HPDE6-E6E7 (cell line): ENCODE results near the gene SLC28A1.
A peak's percentile ranks its signal among the peaks of the same experiment; 100 is the strongest.

Experiments used
- DNase-seq: peaks from one replicate; pipeline ENCODE4 v3.0.0; 2011; ENCODE audit warnings: missing footprints; ENCODE audit errors: extremely low spot score

Gene SLC28A1

DNA sequence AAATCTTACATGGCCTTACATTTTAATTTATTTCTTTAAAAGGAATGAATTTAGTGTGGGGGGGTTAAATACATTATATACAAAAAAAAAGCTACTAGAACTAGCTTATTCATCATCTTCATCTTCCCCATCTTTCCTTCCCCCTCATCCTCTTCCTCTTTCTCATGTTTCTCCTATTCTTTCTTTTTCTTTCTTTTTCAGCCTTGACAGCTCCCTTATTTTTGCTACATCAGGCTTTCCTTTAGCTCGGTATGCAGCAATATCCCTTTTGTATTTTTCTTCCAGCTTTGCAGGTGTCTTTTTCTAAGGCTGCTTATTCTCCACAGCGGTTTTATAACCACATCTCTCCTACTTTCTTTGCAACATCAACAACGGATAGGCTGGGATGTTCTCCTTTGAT, 55.9 kb downstream of the SLC28A1 start:
- DNase-seq: no peak

DNA sequence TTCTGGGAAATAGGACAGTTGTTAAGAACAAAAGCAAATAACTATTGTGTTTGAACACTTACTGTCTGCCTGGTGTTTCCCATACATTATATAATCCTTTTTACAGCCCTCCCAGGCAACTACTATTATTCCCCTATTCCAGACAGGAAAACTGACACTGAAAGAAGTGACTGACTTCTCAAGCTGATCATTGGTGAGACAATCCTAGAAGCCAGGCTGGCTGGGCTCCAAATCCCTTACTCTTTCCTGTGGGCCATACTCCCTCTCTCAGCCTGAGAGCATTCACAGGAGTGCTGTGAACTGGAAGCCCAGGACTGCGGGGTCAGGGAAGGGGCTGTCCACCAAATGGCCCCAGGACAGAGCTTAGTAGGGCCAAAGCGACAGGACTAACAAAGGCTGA, 58.0 kb downstream of the SLC28A1 start:
- DNase-seq: no peak

DNA sequence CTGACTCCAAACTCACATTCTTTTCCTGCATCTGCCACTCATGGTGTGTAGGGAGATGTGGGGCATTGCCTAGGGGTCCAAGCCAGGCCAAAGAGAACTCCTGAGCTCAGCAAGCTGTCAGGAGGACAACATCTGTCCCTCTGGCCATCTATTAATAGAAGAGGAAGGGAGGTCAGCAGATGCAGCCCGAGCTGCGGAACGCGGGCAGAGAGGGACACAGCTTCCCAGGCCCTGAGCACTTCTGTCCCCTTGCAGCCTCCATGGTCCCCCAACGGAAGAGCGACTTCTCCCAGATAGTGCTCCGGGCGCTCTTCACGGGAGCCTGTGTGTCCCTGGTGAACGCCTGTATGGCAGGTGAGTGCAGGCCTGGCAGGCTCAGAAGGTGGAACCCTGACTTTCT, 59.8 kb downstream of the SLC28A1 start:
- DNase-seq: no peak

DNA sequence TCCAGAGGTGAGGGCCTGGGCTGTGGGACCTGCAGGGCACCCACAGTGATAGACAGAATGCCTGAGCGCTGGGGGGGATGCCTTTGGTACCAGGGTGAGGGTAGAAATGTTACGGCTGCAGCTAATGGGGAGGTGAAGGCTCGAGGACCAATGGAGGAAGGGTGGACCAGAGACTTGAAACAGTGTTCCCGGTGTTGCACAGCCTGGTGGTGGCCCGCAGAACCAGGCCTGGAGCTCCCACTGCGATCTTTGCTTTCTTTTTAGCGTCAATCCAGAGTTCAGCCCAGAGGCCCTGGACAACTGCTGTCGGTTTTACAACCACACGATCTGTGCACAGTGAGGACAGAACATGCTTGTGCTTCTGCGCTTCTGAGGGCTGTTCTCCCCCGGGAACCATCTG, 60.4 kb downstream of the SLC28A1 start:
- no peak for DNase-seq

DNA sequence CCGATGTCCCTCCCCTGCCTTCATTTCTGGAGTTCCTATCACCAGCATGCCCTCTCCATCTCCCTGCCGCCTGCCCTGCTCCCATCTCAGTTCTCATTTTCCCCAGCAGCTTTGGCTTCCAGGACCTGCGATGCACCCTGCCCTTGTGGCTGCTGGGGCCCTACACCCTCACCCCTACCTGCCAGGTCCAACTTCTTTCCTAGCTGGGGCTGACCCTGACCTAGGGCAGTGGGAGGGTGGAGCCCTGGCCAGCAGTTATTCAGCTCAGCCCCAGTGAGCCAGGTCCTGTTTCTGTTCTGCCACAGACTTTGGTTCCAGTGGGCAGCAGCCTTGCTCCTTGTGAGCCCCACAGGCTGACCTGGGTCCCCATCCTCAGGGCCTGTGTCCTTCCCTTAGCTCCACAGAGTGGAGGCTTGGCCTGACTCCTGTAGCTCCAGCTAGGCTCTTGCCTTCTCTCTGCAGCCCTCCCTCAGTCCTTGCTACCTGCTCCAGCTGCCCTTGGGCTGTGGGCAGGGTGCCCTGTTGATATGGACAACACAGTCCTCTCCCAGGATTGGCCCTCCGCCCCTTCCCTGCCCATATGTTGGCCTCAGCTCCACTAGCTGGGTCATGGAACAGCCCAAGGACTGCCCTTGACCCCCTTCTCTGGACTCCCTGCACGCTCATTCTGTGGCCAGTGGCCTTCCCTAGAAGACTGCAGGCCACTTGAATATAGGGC, 62.5 kb downstream of the SLC28A1 start:
- DNase-seq: no peak

DNA sequence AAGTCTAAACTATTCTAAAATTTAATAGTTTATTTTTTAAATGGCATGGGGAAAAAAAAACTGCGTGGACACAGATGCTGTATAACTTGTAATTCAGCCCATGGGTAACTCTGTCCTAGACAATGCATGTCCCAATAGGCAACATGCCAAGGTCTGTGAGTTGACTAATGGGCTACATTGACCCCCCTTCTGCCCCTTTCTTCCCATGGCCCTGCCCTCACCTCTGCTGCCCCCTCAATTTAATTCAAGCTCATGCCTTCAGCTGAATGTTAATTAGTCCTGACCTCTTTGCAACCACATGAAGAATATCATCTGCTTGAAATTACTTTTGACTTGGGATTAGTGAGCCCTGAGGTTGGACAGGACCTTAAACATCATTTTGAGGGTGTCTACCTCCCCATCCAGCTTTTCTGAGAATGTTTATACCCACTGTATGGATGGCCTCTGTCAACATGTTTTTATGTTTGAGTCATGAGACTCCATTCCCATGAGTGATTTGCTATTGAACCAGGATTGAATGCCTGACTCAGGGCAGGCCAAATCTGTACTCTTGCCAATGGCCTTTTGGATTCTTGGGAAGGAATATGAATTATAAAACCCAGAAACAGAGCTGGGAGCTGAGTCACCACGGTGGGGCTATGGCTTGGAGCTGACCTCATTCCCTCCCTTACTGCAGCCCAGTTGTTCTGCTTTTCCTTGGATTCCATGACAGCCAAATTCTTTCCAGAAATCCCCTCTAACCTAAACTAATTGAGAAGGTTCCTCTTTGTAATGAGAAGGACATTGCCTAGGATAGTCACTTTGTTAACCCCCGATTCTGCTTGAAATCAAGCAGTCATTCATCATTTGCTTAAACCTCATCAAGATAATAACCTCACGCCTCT, 63.7 kb downstream of the SLC28A1 start:
- no peak for DNase-seq

DNA sequence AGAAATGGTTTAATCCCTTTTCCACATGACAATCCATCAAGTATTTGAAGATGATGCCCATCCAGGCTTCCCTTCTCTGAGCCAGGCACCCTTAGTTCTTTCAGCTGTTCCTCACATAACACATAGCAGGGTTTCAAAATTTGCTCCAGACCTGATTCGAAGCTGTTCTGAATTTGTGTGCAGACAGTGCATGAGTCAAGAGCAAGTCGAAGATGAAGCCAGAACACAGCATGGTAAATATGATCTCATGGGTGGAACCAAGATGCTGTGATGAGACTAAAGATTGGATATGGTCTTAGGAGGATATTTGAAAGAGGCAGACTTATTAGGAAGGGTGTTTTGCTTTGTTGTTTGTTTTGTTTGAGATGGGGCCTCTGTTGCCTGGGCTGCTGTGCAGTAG, 64.6 kb downstream of the SLC28A1 start:
- no peak for DNase-seq

DNA sequence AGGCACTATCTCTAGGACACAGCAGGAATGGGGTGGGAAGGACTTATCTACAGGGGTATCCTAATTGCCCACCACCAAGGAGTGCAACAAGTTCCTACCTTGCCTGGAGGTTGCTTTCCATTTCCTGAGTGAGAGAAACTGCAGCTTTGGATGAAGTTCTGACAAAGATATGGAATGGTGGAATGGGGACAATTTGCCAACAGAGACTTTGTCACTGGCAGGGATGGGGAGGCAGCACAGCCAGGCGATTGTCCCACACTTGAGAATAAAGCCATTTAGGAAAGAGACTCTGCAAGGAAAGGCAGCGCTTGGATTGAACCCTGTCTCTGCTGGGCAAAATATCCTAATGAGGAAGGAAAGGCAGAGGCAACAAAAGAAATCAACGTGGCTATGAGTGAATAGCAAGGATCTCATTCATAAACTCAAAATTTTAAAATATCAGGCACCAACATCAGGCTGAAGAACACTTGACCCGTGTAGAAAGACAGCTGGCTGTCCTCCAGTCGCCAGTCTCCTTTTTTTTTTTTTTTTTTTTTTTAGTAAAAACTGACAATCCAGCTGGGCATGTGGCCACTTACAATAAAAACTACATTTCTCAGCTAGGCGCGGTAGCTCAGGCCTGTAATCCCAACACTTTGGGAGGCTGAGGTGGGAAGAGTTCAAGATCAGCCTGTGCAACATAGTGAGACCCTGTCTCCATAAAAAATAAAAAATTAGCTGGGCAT, 65.5 kb downstream of the SLC28A1 start:
- DNase-seq: no peak

DNA sequence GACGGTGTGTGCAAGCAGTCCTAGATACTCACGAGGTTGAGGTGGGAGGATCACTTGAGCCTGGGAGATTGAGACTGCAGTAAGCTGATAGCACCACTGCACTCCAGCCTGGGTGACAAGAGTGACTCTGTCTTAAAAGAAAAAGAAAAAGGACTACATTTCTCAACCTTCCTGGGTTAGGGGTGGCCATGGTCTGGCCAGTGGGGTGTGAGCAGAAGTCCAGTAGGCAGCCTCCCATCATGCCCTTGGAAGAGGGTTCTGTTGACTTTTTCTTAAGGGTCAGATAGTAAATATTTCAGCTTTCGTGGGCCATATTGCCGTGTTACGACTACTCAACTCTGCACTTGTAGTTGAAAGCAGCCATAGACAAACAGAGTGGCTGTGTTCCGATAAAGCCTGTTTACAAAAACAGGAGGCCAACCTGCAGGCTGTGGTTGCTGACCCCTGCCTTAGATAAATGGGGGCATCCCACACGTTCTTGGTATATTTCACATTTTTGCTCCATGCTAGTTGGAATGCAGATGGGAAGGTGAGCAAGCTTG, 66.2 kb downstream of the SLC28A1 start:
- DNase-seq: no peak

DNA sequence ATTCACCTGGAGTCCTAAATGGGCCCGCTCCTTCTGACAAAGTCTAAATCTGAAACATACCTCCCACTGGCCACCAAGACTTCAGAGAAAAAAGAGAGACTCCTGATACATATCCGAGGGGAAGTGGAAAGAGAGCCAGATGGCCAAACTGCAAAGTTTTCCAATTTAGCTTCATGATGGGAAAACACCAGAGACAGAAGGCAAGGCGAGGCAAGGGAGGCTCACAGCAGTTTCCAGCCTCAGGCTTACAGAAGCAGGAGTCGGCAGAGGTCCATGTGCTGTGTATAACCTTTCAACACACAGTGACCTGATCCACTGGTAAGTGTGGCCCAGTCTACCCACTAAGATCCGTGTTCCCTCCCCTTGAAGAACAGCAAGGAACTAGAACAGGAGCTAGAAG, 67.3 kb downstream of the SLC28A1 start:
- DNase-seq: no peak

DNA sequence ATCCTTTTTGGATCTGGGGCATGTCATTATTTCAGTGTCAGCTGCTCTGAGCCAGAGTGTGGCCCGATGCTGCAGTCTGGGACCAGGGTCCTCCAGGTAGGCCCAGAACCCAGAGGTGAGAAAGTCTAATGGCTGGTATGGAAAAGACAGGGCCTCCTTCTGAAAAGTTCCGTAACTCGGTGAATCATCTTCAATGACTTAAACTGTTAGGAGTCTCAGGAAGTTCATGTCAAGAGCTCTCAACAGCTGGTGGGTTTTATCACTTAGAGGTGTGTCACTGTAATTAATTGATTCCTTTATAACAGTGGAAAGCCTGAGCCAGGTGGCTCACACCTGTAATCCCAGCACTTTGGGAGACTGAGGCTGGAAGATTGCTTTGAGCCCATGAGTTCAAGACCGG, 68.7 kb downstream of the SLC28A1 start:
- DNase-seq: no peak

DNA sequence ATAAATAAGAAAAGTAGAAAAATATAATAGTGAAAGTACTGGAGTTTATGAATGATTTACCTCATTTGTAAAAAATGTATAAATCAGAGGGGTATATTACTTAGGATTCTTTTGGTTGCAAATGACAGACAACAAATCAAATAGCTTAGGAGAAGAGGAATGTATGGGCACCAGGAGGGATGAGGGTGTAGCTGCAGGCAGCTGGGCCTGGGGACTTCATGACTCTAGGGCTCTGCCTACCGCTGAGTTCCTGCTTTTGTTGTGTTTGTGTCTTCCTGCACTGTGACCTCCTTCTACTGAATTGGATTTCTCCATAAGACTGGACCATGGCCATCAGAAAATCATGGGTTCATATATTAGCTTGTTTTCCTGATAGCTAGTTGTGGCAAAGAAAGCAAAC, 69.3 kb downstream of the SLC28A1 start:
- DNase-seq: no peak

DNA sequence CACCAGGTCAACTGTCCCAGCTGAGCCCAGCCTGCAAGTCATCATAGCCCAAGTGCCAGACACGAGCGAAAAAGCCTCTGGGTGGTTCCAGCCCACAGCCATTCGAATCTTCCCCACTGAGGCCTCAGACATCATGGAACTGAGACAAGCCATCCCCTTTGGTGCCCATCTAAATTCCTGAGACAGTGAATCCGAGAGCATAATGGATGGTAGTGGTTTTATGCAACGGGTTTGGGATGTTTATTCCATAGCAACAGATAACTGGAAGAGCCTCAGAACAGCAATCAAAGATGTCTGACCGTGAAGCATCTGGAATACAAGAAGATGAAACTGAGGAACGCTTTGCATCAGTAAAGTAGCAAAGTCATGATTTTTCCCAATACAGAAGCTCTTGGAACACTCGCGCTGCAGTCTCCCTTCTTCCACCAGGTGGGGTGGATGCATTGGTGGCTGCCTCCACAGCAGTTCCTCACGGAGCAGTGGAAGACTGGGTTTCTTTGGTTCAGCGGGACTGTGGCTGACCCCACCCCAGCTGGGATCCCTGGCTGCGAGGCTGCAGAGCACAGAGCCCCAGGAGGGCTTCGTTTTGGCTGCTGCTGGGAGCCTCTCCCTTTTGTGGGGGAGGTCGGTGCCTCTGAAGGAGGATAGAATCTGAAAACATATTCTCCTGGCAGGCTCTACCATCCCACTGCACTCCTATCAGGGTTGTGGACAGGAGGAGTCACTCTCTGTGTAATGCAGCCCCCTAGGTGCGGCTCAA, 70.8 kb downstream of the SLC28A1 start:
- DNase-seq: peak; percentile 76

DNA sequence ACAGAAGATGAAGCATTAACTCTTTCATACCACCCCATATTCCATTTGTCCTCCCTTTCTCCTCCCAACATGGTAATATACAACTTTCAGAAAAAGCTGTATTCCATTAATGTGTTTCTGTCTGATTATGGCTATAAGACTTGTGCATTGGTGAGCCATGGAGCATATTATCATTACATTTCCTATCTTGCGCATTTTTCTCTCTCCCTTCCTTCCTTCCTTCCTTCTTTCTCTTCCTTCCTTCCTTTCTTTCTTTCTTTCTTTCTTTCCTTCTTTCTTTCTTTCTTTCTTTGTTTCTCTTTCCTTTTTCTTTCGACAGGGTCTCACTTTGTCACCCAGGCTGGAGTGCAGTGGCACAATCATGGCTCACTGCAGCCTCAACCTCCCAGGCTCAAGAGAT, 71.7 kb downstream of the SLC28A1 start:
- DNase-seq: no peak

DNA sequence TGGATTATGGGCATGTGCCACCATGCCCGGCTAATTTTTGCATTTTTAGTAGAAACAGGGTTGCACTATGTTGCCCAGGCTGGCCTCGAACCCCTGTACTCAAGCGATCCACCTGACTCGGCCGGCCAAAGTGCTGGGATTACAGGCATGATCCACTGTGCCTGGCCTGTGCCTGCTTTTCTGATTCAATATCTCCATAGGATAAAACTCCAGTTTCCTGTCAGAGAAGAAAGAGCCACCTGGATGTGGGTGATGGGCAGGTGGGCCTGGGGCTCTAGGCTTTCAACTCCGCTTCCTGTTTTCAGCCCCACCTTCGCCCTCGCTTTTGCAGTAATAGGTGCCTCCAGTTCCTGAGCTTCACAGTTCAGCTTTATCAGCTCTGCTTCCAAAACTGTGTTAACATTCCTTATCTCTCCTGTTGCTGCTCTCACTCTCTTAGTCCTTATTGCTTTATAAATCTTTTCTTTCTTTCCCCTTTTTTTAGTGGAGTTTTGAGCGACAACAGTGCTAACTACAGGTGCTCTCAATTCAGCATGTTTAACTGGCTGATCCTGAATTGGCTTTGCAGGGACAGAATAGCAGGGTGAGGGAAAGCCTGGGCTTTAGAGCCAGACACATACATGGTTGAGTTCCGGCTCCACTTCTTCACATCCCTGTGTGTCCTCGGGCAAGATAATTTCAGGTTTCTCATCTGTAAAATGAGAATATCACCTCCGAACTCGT, 76.1 kb downstream of the SLC28A1 start:
- no peak for DNase-seq

DNA sequence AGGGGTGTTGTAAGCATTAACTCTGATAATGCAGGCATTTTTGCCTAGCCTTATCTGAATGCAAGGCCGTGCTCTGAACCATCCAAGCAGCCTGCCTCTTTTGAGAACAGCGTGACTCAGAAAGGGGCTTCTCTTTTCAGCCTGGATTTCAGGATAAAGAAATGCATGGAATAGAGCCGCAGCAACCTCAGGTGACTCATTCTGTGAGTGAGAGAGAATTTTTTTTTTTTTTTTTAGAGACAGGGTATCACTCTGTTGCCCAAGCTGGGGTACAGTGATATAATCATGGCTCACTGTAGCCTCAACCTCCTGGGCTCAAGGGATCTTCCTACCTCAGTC, 76.6 kb downstream of the SLC28A1 start:
- DNase-seq: no peak

DNA sequence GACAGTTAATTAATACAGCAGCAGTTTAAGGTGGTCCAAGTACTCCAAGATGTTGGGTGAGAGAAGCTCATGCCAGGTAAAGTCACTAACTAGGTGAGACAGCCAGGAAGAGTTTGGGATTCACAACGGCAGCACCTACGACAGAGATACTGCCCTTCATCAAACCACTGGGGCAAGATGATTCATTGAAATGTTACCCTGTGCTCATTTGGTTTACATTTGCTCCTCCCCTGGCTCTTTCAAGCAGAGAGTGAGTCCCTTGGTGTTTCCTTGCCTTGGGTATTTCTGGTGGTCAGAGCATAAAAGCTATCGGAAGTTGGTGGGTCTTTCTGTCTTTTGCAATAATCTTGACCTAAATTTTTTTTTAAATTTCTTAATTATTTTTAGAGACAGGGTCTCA, 77.2 kb downstream of the SLC28A1 start:
- no peak for DNase-seq

DNA sequence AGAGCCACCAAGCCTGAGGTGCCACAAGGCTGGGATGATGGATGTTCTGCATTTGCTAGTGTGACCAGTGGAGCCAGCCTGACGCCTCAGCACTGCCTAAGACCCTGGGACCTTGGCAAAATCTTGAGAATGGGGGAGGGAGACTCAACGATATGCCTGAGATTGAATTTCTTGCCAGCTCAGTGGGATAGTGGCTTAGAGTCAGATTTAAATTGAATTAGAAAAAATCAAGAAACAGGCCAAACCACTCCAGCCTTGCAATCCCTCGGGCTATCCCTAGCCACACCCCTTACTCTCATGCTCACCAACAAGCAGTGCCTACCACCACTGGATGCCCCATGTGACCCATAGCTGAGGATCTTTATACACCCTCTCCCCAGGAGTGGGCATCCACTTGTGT, 78.5 kb downstream of the SLC28A1 start:
- DNase-seq: no peak

DNA sequence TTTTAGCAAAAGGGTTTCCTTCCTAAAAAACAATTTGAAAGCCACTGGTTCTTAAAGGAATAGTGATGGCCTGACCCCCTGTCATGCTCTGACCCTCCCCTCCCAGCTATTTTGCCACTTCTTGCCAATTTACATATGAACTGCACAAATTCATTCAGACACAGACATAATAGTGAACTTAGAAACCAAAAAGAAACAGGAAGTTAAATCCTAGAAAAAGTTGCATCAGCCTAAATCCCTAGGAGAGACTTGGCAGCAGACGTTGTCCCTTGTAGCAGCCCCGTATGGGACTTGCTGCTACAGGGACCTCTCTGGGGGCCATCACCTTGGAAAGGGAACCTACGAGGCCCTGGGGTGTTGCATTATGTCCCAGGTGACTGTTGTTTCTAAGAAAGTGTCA, 82.9 kb downstream of the SLC28A1 start:
- no peak for DNase-seq

DNA sequence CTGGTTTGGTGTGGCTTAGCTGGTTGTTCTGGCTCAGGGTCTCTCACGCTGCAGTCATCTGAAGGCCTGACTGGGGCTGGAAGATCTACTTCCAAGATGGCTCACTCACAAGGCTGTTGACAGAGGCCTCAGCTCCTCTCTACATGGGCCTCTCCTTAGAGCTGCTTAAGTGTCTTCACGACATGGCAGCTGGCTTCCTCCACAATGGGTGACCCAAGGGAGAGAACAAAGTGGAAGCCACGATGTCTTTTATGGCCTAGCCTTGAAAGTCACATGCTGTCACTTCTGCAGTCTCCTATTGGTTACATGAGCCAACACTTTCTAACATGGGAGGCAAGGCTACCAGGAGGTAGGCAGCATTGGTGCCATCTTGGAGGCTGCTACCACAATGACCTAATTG, 83.8 kb downstream of the SLC28A1 start:
- no peak for DNase-seq

DNA sequence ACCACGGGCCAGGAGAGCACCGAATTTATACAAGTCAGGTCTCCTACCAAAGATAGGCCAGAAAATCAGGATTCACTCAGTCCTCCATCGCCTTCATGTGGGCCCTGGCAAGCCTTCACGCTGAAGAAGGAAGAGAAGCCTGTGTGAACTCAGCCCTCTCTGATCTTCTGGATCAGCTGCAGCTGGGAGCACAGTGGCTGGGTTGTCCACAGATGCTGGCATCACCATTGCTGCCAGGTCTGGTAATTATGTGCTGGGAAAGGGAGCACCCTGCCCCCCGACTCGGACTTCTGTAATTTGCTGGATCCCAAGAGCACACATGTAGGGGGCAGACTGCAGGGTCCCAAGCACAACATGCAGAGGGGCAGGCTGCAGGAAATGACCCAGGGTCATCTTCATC, 84.8 kb downstream of the SLC28A1 start:
- DNase-seq: no peak
